Femur (tissue), 1 donor: Measurements from ENCODE around the gene EIF4G1.

ENCODE experiments used
- DNase-seq: peaks from one replicate; pipeline ENCODE4 v3.0.0-alpha.2; 2017

EIF4G1 gene

DNA sequence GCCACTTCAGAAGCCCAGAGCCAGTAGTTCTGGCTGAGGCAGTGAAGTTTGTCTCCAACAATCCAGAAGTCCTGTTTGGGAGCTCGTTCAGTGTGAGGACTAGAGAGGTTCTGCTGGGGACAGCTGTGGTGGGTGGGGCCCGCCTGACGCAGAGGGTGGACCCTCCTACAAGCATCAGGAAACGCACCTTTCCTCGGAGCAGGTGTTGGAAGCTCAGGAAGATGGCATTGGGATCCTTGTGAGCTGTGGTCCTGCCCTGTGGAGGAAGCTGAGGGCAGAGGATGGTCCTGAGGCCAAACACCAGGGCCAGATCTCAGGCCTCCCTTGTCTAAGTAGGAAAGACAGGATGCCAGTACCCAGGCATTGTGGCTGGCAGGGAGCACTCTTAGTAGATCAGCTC, 58.5 kb downstream of the EIF4G1 start:
- DNase-seq: peak; percentile 17

DNA sequence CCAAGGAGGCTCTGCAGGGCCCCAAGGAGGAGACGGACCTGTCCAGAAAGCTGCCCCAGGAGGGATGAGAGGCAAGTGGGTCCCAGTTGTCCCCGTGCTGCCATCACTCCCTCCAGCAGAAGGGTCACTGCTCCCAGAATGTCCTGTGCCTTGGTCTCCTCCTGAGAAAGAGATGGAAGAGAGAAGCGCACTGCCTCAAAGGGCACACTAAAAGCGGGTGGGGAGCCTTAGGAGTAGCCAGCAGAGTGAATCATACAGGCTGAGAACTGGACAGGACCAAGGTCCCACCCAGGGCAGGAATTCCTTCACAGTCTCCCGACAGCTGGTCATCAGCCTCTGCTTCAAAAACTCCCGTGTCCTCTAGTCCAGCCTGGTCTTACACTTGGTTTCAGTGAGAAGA, 59.0 kb downstream of the EIF4G1 start:
- DNase-seq: peak; percentile 22

DNA sequence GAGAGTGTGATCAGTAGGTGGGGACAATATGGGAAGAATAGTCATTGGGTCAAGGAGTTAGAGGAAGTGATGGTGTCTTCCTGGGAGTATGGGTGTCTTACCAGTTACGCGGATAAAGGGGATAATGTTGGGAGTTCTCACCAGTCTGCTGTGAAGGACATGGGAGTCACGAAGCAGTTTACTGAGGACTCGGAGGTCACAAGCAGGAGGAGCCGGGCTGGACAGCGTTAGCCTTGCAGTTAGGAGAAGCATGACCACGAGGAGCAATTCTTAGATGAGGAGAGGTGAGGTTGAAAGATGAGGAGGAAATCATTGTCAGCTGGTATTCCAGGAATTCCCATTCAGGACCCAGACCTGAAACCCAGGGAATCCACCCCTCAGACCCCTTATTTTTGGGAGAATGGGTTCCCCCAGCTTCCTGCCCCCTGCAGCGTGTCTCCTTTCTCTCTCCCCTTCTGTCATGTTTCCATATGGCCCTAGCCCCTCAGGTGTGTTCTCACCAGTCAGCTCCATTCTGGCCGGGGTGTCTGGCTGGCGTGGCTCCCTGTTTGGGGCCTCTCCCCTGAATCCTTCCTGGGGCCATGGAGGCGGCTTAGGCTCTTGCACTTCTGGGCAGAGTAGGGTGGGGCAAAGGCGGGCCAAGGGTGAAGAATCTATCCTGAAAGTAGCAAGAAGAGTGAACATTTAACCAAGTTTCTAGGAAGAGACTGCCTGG, 61.5 kb downstream of the EIF4G1 start:
- peak; percentile 12 for DNase-seq

DNA sequence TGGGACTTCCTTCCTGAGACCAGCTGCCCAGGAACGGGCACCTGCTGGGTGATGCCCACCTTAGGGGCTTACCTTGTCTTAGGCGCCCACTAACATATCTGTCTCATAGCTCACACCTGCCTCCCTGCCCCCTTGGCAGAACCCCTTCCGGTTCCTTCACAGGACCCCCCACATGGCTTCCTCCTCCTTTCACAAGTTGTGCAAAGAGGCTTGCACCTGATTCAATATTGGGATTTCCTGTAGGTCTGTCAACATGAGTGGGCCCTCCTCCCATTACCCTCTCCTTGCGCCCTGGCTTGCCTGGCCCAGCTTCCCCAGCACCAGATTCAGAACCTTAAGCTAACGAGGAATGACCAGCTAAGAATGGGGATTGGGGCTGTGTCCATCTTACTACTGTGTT, 63.0 kb downstream of the EIF4G1 start:
- peak; percentile 9 for DNase-seq

GRCh38 chr3:184377882-184378445, 63.6 kb downstream of the EIF4G1 start, which contains the start of gene THPO:
Gene THPO, minus strand, starts transcription at chr3:184378207. Its CDS starts 1,948 bp downstream, at chr3:184376259.
- peak; percentile 44 for DNase-seq

DNA sequence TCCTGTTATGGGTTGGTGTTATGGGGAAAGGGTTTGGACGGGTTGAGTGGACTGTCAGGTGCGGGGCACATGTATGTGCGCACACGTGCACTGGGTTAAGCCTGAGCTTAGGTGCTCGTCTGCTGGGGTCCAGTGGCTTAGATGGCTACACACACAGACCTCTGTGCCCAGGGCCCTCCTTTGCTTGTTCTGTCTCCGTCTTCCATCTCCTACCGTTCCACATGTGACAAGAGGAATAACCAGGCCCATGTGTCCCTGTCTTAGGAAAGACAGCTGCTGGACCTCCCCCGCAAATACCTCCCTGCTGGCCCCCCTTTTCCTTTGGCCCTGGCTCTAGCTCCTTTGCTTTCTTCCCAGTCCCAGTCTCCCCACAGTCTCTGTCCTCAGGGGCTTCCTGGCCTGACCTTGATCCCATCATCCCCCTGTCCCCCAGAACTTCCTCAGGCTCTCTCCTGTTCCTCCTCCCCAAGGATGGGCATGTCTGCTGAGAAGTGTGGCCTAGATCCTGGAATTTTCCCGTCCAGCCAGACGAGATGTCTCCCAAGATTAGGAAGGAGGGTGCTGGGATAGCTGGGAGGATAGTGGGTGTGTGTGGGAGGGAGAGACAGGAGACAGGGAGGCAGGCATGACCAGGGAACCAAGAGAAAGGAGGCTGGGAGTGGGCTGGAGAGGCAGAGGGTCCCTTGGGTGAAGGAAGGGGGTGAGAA, 64.4 kb downstream of the EIF4G1 start:
- peak; percentile 45 for DNase-seq

DNA sequence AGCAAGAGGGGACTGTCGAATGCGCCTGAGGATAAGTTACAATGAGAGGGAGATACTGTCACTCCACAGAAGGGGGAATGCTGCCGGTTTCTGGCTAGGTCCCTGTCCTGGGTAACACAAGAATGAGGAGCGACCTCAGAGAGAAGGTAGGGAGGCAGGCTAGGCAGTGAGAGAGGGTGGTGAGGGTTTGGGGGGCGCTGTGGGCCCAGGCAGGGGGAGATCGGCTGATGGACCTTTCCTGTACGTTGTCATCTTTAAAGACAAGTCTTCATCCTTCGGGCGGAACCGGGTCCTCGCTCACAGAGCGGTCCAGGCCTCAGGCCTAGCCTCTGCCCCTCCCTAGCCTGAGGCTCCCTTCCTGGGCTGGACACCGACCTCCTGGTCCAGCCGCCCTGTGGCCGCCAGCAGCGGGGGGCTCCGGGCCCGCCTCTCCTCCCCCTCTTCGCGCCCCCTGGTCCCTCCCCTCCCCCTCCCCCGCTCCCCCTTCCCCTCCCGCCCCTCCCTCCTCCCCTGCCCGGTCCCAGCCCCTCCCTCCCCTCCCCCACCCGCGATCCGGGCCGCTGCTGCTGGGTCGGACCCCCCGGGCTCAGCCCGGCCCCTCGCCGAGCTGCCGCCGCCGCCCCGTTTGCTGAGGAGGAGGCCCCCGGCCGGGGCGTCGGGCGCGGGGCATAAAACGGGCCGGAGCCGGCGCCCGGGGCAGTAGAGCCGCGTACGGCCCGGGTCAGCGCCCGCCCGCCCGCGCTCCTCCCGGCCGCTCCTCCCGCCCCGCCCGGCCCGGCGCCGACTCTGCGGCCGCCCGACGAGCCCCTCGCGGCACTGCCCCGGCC, 65.2 kb downstream of the EIF4G1 start, which contains the start of gene CHRD:
TSS of gene CHRD (plus strand) at position 697 of the 827 bp plus-strand sequence. CDS start 265 bp downstream, outside the sequence.
- peak; percentile 66 for DNase-seq

DNA sequence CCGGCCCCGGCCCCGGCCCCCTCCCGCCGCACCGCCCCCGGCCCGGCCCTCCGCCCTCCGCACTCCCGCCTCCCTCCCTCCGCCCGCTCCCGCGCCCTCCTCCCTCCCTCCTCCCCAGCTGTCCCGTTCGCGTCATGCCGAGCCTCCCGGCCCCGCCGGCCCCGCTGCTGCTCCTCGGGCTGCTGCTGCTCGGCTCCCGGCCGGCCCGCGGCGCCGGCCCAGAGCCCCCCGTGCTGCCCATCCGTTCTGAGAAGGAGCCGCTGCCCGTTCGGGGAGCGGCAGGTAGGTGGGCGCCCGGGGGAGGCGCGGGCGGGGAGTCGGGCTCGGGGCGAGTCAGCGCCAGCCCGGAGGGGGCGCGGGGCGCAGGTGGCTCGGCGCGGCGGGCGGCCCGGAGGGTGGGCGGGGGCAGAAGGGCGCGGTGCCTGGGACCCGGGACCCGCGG, 65.8 kb downstream of the EIF4G1 start:
- DNase-seq: peak; percentile 89

GRCh38 chr3:184380627-184381260, 66.3 kb downstream of the EIF4G1 start:
- DNase-seq: peak; percentile 36

DNA sequence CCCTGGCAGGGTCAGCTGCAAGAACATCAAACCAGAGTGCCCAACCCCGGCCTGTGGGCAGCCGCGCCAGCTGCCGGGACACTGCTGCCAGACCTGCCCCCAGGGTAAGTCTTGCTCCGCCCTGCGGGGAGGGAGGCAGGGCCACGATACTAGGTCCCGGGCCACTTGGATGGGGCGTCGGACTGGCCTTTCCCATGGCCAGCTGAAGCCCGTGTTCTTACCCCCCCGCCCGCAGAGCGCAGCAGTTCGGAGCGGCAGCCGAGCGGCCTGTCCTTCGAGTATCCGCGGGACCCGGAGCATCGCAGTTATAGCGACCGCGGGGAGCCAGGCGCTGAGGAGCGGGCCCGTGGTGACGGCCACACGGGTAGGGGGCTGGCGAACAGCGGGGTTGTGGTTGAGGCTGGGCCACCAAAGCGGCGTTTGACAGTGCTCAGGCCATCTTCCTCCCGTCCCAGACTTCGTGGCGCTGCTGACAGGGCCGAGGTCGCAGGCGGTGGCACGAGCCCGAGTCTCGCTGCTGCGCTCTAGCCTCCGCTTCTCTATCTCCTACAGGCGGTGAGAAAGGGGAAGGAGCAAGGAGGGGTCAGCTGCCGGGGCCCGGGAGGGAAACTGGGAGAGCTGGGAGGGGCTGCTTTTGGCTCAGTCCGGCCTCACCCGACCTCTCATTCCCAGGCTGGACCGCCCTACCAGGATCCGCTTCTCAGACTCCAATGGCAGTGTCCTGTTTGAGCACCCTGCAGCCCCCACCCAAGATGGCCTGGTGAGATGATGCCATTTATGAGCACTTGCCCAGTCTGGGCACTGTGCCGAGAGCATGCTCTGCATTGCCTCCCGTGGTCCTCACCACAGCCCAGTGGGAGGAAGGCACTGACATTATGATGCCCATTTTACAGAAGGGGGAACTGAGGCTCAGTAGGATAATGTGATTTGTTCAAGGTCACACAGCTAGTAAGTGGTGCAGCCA, 67.1 kb downstream of the EIF4G1 start:
- peak; percentile 48 for DNase-seq

DNA sequence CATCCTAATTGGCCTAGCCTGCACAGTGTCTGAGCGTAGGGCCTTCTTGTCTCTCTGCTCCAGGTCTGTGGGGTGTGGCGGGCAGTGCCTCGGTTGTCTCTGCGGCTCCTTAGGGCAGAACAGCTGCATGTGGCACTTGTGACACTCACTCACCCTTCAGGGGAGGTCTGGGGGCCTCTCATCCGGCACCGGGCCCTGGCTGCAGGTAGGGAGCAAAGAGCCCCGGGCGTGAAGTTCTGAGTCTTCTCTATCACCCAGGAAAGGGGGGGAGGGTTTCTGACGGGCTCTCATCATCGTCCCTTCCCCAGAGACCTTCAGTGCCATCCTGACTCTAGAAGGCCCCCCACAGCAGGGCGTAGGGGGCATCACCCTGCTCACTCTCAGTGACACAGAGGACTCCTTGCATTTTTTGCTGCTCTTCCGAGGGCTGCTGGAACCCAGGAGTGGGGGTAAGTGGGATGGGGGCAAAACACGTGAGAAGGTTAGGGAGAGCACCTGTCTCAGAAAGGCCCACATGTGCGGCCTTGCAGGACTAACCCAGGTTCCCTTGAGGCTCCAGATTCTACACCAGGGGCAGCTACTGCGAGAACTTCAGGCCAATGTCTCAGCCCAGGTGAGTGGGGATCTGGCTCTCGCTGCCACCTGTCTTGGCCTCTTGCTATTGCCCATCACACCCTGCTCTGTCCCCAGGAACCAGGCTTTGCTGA, 68.1 kb downstream of the EIF4G1 start:
- DNase-seq: no peak

GRCh38 chr3:184383033-184383740, 68.8 kb downstream of the EIF4G1 start:
- no peak for DNase-seq

DNA sequence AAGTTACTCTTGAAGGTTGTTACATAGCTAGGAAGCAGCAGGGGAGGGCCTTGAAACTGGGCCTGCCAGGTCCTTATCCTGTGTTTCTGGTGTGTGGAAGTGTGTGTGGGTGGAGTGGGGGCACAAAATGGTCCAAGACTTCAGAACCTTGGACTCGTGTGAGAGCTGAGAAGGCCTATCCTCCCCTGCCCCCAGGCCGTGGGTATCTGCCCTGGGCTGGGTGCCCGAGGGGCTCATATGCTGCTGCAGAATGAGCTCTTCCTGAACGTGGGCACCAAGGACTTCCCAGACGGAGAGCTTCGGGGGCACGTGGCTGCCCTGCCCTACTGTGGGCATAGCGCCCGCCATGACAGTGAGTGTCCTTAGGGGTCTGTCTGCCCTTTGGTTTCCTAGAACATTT, 69.9 kb downstream of the EIF4G1 start:
- no peak for DNase-seq
